Measurements from ENCODE around the gene SHOX.

The SHOX gene

DNA sequence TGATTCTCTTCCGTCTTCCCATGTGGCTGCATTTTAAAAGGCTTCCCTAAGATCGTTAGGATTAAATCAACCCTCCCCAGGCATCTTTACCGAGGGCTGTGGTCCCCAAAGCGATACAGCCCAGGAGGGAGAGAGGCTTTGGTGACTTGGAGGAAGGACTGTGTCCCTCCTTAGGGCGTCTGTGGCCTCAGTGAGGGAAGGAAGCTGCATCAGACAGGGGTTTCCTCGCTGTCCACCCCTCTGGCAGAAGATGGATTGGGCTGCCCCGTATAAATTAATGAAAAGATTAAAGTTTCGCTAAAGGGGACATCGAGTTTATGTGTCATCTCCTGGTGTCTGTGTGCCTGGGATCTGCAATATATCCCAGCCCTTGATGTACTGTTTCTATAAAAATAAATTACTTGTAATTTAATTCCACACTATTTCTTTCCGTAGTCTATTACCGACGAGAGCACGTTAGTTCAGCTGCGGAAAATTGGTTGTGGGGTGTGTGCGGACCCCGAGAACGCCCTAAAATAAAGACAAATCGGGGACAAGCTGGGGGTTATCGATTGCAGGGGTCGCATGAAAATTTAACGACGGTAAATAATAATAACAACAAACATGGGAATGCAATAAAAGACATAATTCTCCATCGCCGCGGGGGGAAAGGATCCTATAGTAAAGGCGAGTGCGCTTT is 6.5 kb downstream of the SHOX start:
- no peak for DNase-seq (ENCODE audit: low read depth)
- TF ChIP-seq, protein P1, sequence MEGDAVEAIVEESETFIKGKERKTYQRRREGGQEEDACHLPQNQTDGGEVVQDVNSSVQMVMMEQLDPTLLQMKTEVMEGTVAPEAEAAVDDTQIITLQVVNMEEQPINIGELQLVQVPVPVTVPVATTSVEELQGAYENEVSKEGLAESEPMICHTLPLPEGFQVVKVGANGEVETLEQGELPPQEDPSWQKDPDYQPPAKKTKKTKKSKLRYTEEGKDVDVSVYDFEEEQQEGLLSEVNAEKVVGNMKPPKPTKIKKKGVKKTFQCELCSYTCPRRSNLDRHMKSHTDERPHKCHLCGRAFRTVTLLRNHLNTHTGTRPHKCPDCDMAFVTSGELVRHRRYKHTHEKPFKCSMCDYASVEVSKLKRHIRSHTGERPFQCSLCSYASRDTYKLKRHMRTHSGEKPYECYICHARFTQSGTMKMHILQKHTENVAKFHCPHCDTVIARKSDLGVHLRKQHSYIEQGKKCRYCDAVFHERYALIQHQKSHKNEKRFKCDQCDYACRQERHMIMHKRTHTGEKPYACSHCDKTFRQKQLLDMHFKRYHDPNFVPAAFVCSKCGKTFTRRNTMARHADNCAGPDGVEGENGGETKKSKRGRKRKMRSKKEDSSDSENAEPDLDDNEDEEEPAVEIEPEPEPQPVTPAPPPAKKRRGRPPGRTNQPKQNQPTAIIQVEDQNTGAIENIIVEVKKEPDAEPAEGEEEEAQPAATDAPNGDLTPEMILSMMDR (conservative IDR thresholded peaks at IDR 0.05; ENCODE audit: low read depth, low read length) = no peak
- no peak overlapping the region for H3K4me3 ChIP-seq (ENCODE audit: low read depth, low read length)

DNA sequence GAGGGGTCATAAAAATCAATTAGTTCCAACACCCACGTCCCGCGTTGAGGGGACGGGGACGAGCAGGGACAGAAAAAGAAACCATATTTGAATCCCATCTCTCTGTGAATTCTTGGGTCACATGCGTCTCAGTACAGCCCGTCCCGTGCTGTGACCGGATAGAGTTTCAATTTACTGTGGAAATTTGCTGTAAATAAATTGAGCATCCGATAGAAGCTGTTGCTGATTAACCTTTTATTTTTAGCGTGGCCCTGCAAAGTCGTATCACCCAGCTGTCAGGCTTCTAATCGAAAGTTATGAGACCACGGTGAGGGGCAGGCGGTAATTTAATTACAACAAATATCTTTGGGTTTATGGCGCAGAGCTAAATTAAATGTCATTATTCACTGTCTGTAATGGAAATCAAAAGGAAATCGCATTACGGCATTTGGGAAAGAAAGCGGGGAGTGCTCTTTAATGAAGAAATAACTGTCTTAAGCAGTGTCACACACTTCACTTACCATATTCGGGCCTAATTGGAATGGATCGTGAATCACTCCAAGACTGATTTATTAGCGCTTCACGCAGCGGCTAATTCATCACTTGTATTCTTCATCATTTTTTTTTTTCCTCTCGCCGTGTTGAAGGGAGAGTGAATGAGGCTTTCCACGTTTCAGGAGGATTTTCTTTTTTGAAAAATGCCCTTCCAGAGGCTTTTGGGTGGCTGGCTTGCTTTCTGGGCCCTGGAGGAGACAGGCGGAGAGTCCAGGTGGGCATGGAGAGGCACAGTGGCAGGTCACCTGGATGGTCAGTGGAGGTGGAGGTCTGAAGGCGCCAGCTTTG is 7.3 kb downstream of the SHOX start:
- TF ChIP-seq, protein P1 (conservative IDR thresholded peaks at IDR 0.05; ENCODE audit: low read depth, low read length) = no peak
- H3K4me3 ChIP-seq (ENCODE audit: low read depth, low read length) = no peak overlapping the region
- DNase-seq (ENCODE audit: low read depth) = no peak

DNA sequence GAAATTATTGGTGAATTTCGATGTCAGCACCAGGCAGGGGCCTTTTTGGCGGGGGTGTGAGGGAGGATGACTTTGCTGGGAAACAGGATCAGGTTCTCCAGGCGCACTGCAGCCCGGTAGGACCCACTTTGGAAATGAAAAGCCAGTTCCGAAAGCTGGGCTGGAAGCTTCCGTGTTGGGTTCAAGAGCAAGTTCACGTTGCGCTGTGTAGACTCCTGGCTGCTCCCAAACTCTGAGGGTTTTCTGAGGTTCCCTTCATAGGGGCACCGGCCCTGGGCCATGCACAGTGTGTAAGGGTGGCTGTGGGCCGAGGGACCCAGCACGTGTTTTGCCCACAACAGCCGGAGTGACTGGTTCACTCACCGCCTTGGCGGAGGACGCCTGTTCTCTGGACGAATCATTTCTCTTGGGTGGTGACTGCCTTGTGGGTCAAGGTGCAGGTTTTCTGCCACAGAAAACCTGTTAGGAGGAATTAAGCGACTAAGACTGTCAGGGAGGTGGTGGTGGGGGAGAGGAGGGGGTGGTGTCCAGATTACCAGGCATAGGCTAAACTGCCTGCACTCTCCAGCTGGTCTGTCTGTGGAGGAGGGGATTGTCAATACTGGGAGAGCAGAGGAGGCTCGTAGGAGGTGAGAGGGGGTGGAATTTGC is 8.0 kb downstream of the SHOX start:
- TF ChIP-seq, protein P1 (conservative IDR thresholded peaks at IDR 0.05; ENCODE audit: low read depth, low read length) = no peak
- DNase-seq (ENCODE audit: low read depth) = no peak
- H3K4me3 ChIP-seq (ENCODE audit: low read depth, low read length) = no peak overlapping the region

DNA sequence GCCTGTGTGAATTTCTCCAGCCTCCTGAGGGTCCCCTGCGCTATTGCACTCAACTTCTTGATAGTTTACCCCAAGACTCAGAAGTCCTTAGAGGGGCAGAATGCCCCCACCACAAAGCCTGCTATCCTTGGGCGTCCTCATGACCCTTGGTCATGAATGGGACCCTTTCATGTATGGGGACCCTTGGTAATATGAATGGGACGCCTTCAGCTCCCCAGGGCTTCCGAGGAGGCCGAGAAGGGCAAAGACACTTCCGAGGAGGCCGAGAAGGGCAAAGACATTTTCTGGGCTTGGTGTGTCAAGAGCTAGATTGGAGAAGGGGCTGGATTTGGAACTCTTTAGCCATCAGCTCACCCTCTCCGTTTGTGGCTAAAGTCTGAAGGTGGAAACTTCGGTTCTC is 8.6 kb downstream of the SHOX start:
- H3K4me3 ChIP-seq (ENCODE audit: low read depth, low read length) = no peak overlapping the region
- TF ChIP-seq, protein P1 (conservative IDR thresholded peaks at IDR 0.05; ENCODE audit: low read depth, low read length) = no peak
- no peak for DNase-seq (ENCODE audit: low read depth)

DNA sequence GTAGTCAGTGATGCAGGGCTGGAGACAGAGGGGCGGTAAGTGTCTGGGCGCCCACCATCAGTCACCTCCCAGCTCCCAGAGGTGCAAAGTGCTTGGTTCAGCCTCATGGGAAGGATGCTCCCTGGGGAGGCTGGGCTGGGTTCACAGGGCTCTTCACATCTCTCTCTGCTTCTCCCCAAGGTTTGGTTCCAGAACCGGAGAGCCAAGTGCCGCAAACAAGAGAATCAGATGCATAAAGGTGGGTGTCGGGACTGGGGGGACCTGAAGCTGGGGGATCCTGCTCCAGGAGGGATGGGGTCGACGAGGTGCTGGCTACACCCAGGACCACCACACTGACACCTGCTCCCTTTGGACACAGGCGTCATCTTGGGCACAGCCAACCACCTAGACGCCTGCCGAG is 10.1 kb downstream of the SHOX start:
- H3K4me3 ChIP-seq (ENCODE audit: low read depth, low read length) = no peak overlapping the region
- TF ChIP-seq, protein P1 (conservative IDR thresholded peaks at IDR 0.05; ENCODE audit: low read depth, low read length) = no peak
- no peak for DNase-seq (ENCODE audit: low read depth)

DNA sequence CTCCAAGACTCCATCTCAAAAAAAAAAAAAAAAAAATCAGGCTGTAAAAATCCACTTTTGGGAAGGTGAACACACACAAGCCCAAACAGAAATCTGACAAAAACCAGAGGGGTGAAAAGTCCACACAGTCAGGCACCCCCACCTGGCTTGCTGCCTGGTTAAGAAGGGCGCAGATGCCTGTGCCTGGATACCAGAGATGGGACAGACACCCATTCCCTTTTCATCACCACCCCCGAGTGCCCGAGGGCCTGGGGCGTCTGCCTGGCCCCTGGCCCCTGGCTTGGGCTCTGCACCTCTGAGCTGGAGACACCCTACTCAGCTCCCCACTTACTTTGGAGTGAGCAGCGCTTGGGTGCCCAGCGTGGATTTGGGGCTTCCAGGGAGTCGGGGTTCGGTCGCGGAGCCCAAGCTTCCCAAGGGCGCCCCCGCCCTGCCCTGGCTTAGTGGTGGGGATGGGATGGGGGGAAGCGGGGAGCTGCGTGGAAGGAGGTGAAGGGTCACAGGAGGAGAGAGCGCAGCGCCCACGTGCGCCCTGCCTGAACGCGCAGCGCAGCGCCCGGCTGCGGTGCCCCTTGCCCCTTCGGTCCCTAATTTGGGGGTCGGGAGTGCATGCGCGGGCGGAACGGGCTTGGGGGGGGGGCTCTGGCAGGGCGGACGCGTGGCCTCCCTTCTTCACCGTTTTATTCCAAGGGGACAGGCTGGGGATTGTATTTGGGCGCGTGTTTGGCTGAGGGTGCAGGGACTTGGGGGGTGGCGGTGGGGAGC is 11.3 kb downstream of the SHOX start:
- H3K4me3 ChIP-seq (ENCODE audit: low read depth, low read length) = no peak overlapping the region
- DNase-seq (ENCODE audit: low read depth) = no peak
- TF ChIP-seq, protein P1 (conservative IDR thresholded peaks at IDR 0.05; ENCODE audit: low read depth, low read length) = no peak

All from choroid plexus epithelial cell (primary cell).